Measurements from ENCODE around the gene NFATC4. TPM values are rescaled to one million over a fixed set of nuclear protein-coding genes. Genes with fewer than 3 reads are reported as not detected.

The NFATC4 gene
- polyA plus RNA-seq, 3 donors = not detected

- H4K20me1 ChIP-seq (ENCODE audit: insufficient read depth, low read length) = no peaks in the 10 kb centered on the region
- no peak overlapping the region for H3K9ac ChIP-seq (ENCODE audit: insufficient read depth, low read length, poor library complexity, severe bottlenecking)
- H3K27me3 ChIP-seq (ENCODE audit: control insufficient read depth in 2 of 2, insufficient read depth in 2 of 2, low read length in 2 of 2) = no peaks in the 10 kb centered on the region
- WGBS (ENCODE audit: insufficient coverage) = 98% methylated on average over 9 of the region's 9 CpGs
- intact Hi-C loops (cut with micrococcal nuclease) = no loop called here
- H3K4me3 Mint-ChIP-seq = no peak overlapping the region
- H3K4me1 ChIP-seq (ENCODE audit: control insufficient read depth in 1 of 2, insufficient read depth in 2 of 2, low read length in 2 of 2) = peaks cover 46 to 50% of the 10 kb centered on the region in 2 donors
- no peak overlapping the region for H2AFZ ChIP-seq (ENCODE audit: insufficient read depth, low read depth, low read length, poor library complexity, severe bottlenecking)
- peaks cover 0 to 2% (median 0%) of the 10 kb centered on the region in 7 donors for H3K9me3 Mint-ChIP-seq
- H3K27ac ChIP-seq (ENCODE audit: low read depth in 1 of 2, low read length in 2 of 2) = no peak overlapping the region
- DNase-seq = no peak
- H3K9me3 ChIP-seq (replicated peaks in 1 of 2; ENCODE audit: control insufficient read depth in 1 of 2, insufficient read depth in 1 of 2, low read length in 2 of 2) = no peaks in the 10 kb centered on the region
- H3K36me3 ChIP-seq (replicated peaks in 1 of 2; ENCODE audit: control insufficient read depth in 1 of 2, insufficient read depth in 2 of 2, low read length in 2 of 2) = no peaks in the 10 kb centered on the region
- no peak overlapping the region for H3K4me2 ChIP-seq (replicated peaks; ENCODE audit: extremely low read depth, low read length, poor library complexity, severe bottlenecking)
- no peak overlapping the region for H3K27ac Mint-ChIP-seq
- peaks cover 57% of the 10 kb centered on the region for H3K4me1 Mint-ChIP-seq
- TF ChIP-seq CTCF (IDR thresholded peaks at IDR 0.05) = no peak
- H3K36me3 Mint-ChIP-seq = peaks cover 6 to 10% of the 10 kb centered on the region in 2 donors
- H3K79me2 ChIP-seq (ENCODE audit: insufficient read depth, low read length) = no peaks in the 10 kb centered on the region
- H3K4me3 ChIP-seq (replicated peaks in 1 of 3; ENCODE audit: low read depth in 2 of 3, low read length in 3 of 3) = no peak overlapping the region
- H3K27me3 Mint-ChIP-seq (ENCODE audit: low read depth in 3 of 3) = peaks cover 0 to 15% (median 3%) of the 10 kb centered on the region in 3 donors
These were observed 42.0 kb upstream of the NFATC4 start for GRCh38 chr14:24325963-24326362.

GRCh38 chr14:24327303-24327702, 40.7 kb upstream of the NFATC4 start:
- WGBS (ENCODE audit: insufficient coverage) = 80% methylated on average over 1 of the region's 2 CpGs
- Histone ChIP-seq H3K4me3 (replicated peaks in 1 of 3; ENCODE audit: low read depth in 2 of 3, low read length in 3 of 3) (peak overlapping the region in 1 of 3 experiments; percentile 41), H3K27me3 (ENCODE audit: control insufficient read depth in 2 of 2, insufficient read depth in 2 of 2, low read length in 2 of 2) (peaks cover 0 to under 1% of the 10 kb centered on the region in 2 donors), H3K9me3 (replicated peaks in 1 of 2; ENCODE audit: control insufficient read depth in 1 of 2, insufficient read depth in 1 of 2, low read length in 2 of 2) (no peaks in the 10 kb centered on the region), H3K4me2 (replicated peaks; ENCODE audit: extremely low read depth, low read length, poor library complexity, severe bottlenecking) (peak overlapping the region; percentile 58), H3K9ac (ENCODE audit: insufficient read depth, low read length, poor library complexity, severe bottlenecking) (no peak overlapping the region), H4K20me1 (ENCODE audit: insufficient read depth, low read length) (no peaks in the 10 kb centered on the region), H3K27ac (ENCODE audit: low read depth in 1 of 2, low read length in 2 of 2) (peak overlapping the region; percentile 47 to 76), H3K79me2 (ENCODE audit: insufficient read depth, low read length) (no peaks in the 10 kb centered on the region), H3K36me3 (replicated peaks in 1 of 2; ENCODE audit: control insufficient read depth in 1 of 2, insufficient read depth in 2 of 2, low read length in 2 of 2) (no peaks in the 10 kb centered on the region), H3K4me1 (ENCODE audit: control insufficient read depth in 1 of 2, insufficient read depth in 2 of 2, low read length in 2 of 2) (peaks cover 60 to 64% of the 10 kb centered on the region in 2 donors), H2AFZ (ENCODE audit: insufficient read depth, low read depth, low read length, poor library complexity, severe bottlenecking) (peak overlapping the region; percentile 1)
- peak overlapping the region; percentile 55 to 78 for H3K4me3 Mint-ChIP-seq
- no peak for TF ChIP-seq CTCF (IDR thresholded peaks at IDR 0.05)
- peaks cover 6 to 11% of the 10 kb centered on the region in 2 donors for H3K36me3 Mint-ChIP-seq
- H3K4me1 Mint-ChIP-seq = peaks cover 65% of the 10 kb centered on the region
- peaks cover 0 to 2% (median 0%) of the 10 kb centered on the region in 7 donors for H3K9me3 Mint-ChIP-seq
- DNase-seq = peak in 2 of 3 donors; percentile 40 to 52
- peaks cover 2 to 19% (median 3%) of the 10 kb centered on the region in 3 donors for H3K27me3 Mint-ChIP-seq (ENCODE audit: low read depth in 3 of 3)
- intact Hi-C loops (cut with micrococcal nuclease) = no loop called here
- H3K27ac Mint-ChIP-seq = peak overlapping the region; percentile 84 to 96 (median 91)

Measured in CD14-positive monocyte (primary cell).